ENCODE results near the gene WASHC2A.
"Not testable (repeated sequence)": the region's sequence is repeated elsewhere in the genome, so short reads cannot be mapped to it uniquely, and the experiment has no call there.

Gene WASHC2A

GRCh38 chr10:50059946-50060345 is 7.8 kb upstream of the WASHC2A start:
- DNase-seq (ENCODE audit: low read depth in 4 of 4, low spot score in 1 of 4) = not testable (repeated sequence)

- not testable (repeated sequence) for DNase-seq (ENCODE audit: low read depth in 4 of 4, low spot score in 1 of 4)
Observed at GRCh38 chr10:50061548-50061947, 6.2 kb upstream of the WASHC2A start.

GRCh38 chr10:50063100-50063499 is 4.7 kb upstream of the WASHC2A start:
- DNase-seq (ENCODE audit: low read depth in 4 of 4, low spot score in 1 of 4) = no peak

GRCh38 chr10:50068352-50068659 is 552 bp downstream of the WASHC2A start:
- not testable (repeated sequence) for DNase-seq (ENCODE audit: low read depth in 4 of 4, low spot score in 1 of 4)

GRCh38 chr10:50075139-50075538 is 7.4 kb downstream of the WASHC2A start:
- not testable (repeated sequence) for DNase-seq (ENCODE audit: low read depth in 4 of 4, low spot score in 1 of 4)

DNA sequence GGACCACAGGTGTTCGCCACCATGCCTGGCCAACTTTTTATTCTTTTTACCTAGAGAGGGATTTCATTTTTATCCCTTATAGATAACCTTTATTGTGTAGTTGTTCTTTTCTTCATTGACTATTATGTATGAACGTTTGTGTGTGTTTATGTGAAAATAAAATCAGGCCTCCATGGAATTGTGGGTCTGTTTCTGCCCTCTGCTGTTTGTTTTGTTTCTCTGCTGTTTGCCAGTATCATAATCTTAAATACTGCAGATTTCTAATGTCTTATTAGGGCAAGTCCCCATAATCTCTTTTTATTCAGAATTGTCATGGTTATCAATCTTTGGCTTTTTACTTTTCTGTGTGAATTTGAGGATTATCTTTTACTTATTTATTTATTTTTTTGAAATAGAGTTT is 7.8 kb downstream of the WASHC2A start:
- not testable (repeated sequence) for DNase-seq (ENCODE audit: low read depth in 4 of 4, low spot score in 1 of 4)

- DNase-seq (ENCODE audit: low read depth in 4 of 4, low spot score in 1 of 4) = not testable (repeated sequence)
Observed at GRCh38 chr10:50091304-50091703, 23.6 kb downstream of the WASHC2A start.

DNA sequence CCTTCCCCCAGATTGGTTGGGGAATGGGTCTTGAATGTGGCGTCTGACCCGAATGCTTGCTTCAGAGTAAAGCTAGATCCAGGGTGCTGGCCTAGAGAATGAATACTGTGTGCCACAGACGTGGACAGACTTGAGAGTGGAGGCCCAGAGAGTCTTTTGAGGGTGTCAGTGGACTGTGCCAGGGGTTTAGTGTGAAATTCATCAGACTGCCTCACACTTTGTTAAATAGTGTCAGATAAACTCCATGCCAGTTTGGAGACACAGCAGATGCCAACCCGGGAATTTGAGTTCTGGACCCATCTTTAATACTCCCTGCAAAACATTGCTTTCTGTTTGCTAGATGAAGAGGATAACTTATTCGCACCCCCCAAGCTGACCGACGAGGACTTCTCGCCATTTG is 25.2 kb downstream of the WASHC2A start:
- DNase-seq (ENCODE audit: low read depth in 4 of 4, low spot score in 1 of 4) = not testable (repeated sequence)

DNA sequence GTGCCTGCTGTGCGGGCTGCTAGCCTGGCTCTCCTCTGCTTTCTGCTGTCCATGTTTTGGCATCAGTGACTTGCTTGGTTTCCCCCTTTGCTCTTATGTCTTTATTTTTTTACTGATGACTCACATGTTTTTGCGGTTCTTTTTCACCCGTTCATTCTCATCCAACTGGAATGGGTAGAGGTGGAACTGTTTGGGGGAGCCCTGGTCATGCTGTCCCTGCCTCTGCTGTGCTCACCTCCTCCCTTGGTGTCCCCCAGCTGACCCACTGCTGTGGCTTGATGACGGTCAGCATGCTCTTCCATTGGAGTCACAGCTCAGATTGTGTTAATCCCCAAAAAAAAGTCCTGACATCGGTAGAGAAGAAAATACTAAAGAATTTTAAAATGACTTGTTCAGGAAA is 26.9 kb downstream of the WASHC2A start:
- DNase-seq (ENCODE audit: low read depth in 4 of 4, low spot score in 1 of 4) = not testable (repeated sequence)

DNA sequence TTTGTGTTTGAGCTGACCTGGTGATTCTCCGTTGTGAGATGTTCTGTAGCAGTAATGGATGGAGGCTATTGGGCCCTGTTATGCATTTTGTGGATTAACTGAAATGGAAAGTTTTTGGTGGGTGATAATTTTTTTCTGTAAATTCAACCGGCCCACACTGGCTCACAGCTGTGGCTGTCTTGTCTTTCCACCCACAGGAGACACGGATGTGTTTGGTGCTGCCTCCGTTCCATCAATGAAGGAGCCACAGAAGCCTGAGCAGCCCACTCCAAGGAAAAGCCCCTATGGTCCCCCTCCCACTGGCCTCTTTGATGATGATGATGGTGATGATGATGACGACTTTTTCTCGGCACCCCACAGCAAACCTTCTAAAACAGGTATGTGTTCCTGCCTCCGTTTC is 27.6 kb downstream of the WASHC2A start:
- DNase-seq (ENCODE audit: low read depth in 4 of 4, low spot score in 1 of 4) = not testable (repeated sequence)

DNA sequence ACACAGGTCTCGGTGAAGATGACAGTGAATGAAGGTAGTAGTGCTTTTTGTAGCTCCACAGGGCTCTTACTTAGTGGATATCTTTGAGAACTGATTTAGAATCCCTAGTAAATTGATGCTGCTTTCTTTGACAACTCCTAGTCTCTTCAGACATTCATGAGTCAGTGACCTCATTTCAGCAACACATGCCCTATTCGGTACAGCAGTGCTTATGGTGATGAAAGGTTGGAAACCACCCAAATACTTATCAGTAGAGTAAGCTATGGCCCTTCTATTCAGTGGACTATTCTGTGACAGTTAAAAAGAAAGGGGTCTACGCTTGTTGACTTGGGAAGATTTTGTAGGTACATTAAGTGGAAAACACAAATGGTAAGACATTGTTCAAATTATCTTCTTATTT is 29.0 kb downstream of the WASHC2A start:
- DNase-seq (ENCODE audit: low read depth in 4 of 4, low spot score in 1 of 4) = not testable (repeated sequence)

DNA sequence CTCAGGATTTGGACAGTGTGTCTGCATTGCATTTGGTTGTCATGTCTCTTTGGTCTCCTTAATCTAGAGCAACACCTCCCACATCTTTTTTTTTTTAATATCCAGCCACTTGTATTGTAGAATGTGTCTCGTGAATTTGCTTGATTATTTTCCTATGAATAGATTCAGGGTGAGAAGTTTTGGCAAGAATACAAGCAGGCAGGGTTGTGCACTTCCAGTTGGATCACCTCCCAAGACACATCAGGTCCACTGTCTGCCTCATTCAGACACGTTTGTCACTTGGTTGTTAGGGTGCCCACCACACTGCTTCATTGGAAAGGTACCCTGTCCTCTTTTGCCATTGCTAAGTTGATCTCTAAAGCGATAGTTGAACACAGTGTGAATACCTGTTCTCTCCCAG is 30.9 kb downstream of the WASHC2A start:
- not testable (repeated sequence) for DNase-seq (ENCODE audit: low read depth in 4 of 4, low spot score in 1 of 4)

- not testable (repeated sequence) for DNase-seq (ENCODE audit: low read depth in 4 of 4, low spot score in 1 of 4)
Observed at GRCh38 chr10:50101139-50101582, 33.4 kb downstream of the WASHC2A start.

GRCh38 chr10:50101747-50102146 is 34.0 kb downstream of the WASHC2A start:
- DNase-seq (ENCODE audit: low read depth in 4 of 4, low spot score in 1 of 4) = not testable (repeated sequence)

- not testable (repeated sequence) for DNase-seq (ENCODE audit: low read depth in 4 of 4, low spot score in 1 of 4)
Observed at GRCh38 chr10:50102267-50102666, 34.5 kb downstream of the WASHC2A start.

GRCh38 chr10:50108999-50109698 is 41.4 kb downstream of the WASHC2A start:
- not testable (repeated sequence) for DNase-seq (ENCODE audit: low read depth in 4 of 4, low spot score in 1 of 4)

GRCh38 chr10:50112419-50113112 is 44.8 kb downstream of the WASHC2A start:
- DNase-seq (ENCODE audit: low read depth in 4 of 4, low spot score in 1 of 4) = not testable (repeated sequence)

GRCh38 chr10:50126765-50127164 is 59.0 kb downstream of the WASHC2A start:
- not testable (repeated sequence) for DNase-seq (ENCODE audit: low read depth in 4 of 4, low spot score in 1 of 4)

GRCh38 chr10:50127770-50128292 is 60.1 kb downstream of the WASHC2A start:
- not testable (repeated sequence) for DNase-seq (ENCODE audit: low read depth in 4 of 4, low spot score in 1 of 4)

- not testable (repeated sequence) for DNase-seq (ENCODE audit: low read depth in 4 of 4, low spot score in 1 of 4)
Observed at GRCh38 chr10:50131245-50131965, 63.7 kb downstream of the WASHC2A start.

GRCh38 chr10:50132322-50132721 is 64.6 kb downstream of the WASHC2A start:
- DNase-seq (ENCODE audit: low read depth in 4 of 4, low spot score in 1 of 4) = not testable (repeated sequence)

- DNase-seq (ENCODE audit: low read depth in 4 of 4, low spot score in 1 of 4) = not testable (repeated sequence)
Observed at GRCh38 chr10:50132841-50133240, 65.1 kb downstream of the WASHC2A start.
